Mammary epithelial cell (primary cell): ENCODE measurements around the gene KRTAP23-1.

Source experiments
- CTCF ChIP-seq, 2 donors: IDR thresholded peaks in 1 of 2; conservative IDR thresholded peaks in 1 of 2; 2 replicates each; pipeline ENCODE4 v1.5.1; 2011 to 2012; ENCODE audit warnings: inconsistent platforms in 2 of 2, low read length in 2 of 2, mild to moderate bottlenecking in 2 of 2, control low read depth in 1 of 2, low read depth in 1 of 2; ENCODE audit not compliant: insufficient read depth in 1 of 2; ENCODE audit errors: extremely low read depth in 1 of 2
- EZH2 ChIP-seq: IDR thresholded peaks from 2 replicates; pipeline ENCODE4 v1.6.1; 2012; ENCODE audit warnings: low read length, inconsistent platforms, borderline replicate concordance

- TF ChIP-seq CTCF (conservative IDR thresholded peaks at IDR 0.05 in 1 of 2, IDR thresholded peaks at IDR 0.05 in 1 of 2; ENCODE audit: extremely low read depth in 1 of 2, insufficient read depth in 1 of 2, low read depth in 1 of 2, low read length in 2 of 2), result no peak
- no peak for TF ChIP-seq EZH2
These were observed 43.3 kb downstream of the KRTAP23-1 start for GRCh38 chr21:30305136-30305535.
